Prostate gland (tissue), 2 donors: ENCODE measurements around the gene L3MBTL1.

ENCODE experiments used
- POLR2A ChIP-seq: fragments of 450-650 bp; IDR thresholded peaks from one replicate; pipeline ENCODE4 v1.6.1; 2016; ENCODE audit warnings: antibody characterized with exemption, mild to moderate bottlenecking
- POLR2AphosphoS5 ChIP-seq: sonication (generic); formaldehyde crosslinking; IDR thresholded peaks from one replicate; pipeline ENCODE4 v1.6.1; 2017; ENCODE audit warnings: antibody characterized with exemption
- TF ChIP-seq, protein P1 (sequence below), 4 experiments: fragments of 200-600 bp in 2 of 4; fragments of 450-650 bp in 2 of 4; sonication (generic) in 2 of 4; IDR thresholded peaks; 1 replicate in 3 of 4; 2 replicates in 1 of 4; pipeline ENCODE4 v1.5.1; 2016 to 2019; ENCODE audit warnings: antibody characterized with exemption in 4 of 4, mild to moderate bottlenecking in 2 of 4, moderate library complexity in 2 of 4

DNA sequence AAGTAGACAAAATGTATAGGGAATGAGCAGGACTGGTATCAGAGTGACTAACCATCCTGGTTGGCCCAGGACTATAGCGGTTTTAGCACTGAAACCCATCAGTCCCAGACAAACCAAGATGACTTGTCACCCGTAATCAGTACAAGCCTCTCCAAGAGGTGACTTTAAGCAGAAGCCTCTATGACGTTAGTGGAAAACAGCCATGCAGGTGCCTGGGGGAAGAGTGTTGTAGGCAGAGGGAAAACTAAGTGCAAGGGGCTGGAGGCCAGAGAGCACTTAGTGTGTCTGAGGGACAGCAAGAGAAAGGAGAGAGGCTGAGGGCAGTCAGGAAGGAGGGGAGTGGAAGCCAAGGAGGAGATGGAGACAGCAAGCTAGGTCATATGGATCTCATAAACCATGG is 53.5 kb downstream of the L3MBTL1 start:
- TF ChIP-seq, protein P1, sequence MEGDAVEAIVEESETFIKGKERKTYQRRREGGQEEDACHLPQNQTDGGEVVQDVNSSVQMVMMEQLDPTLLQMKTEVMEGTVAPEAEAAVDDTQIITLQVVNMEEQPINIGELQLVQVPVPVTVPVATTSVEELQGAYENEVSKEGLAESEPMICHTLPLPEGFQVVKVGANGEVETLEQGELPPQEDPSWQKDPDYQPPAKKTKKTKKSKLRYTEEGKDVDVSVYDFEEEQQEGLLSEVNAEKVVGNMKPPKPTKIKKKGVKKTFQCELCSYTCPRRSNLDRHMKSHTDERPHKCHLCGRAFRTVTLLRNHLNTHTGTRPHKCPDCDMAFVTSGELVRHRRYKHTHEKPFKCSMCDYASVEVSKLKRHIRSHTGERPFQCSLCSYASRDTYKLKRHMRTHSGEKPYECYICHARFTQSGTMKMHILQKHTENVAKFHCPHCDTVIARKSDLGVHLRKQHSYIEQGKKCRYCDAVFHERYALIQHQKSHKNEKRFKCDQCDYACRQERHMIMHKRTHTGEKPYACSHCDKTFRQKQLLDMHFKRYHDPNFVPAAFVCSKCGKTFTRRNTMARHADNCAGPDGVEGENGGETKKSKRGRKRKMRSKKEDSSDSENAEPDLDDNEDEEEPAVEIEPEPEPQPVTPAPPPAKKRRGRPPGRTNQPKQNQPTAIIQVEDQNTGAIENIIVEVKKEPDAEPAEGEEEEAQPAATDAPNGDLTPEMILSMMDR (IDR thresholded peaks at IDR 0.05) = no peak
- TF ChIP-seq POLR2AphosphoS5 (no peak), POLR2A (no peak)
